Naive B cell (primary cell): ENCODE data around the gene FASN. TPM values are rescaled to one million over a fixed set of nuclear protein-coding genes. Genes with fewer than 3 reads are reported as not detected.

Experiments used
- ATAC-seq, 2 donors: fragments of 150-1000 bp; cut with Tn5 transposase; 2 replicates each; pipeline ENCODE4 v1.10.0; 2021; ENCODE audit warnings: low read depth in 2 of 2, mild to moderate bottlenecking in 2 of 2, moderate library complexity in 2 of 2
- DNase-seq: peaks from one replicate; pipeline ENCODE4 v3.0.0; 2022
- H3K27ac Mint-ChIP-seq, 6 donors: one replicate each; pipeline ENCODE4 v1.8.0; 2020 to 2022; ENCODE audit warnings: mild to moderate bottlenecking in 6 of 6, mixed read lengths in 6 of 6, moderate library complexity in 5 of 6, inconsistent platforms in 2 of 6
- H3K27me3 Mint-ChIP-seq, 3 donors: one replicate each; pipeline ENCODE4 v1.8.0; 2021 to 2022; ENCODE audit warnings: mixed read lengths in 3 of 3, mild to moderate bottlenecking in 1 of 3
- H3K36me3 Mint-ChIP-seq, 2 donors: one replicate each; pipeline ENCODE4 v1.8.0; 2020 to 2022; ENCODE audit warnings: mixed read lengths in 2 of 2, inconsistent platforms in 1 of 2, mild to moderate bottlenecking in 1 of 2
- H3K4me1 Mint-ChIP-seq, 3 donors: one replicate each; pipeline ENCODE4 v1.8.0; 2020 to 2022; ENCODE audit warnings: mixed read lengths in 3 of 3, inconsistent platforms in 1 of 3, mild to moderate bottlenecking in 1 of 3, moderate library complexity in 1 of 3
- H3K4me3 Mint-ChIP-seq, 8 donors: one replicate each; pipeline ENCODE4 v1.8.0; 2020 to 2022; ENCODE audit warnings: mild to moderate bottlenecking in 8 of 8, mixed read lengths in 8 of 8, moderate library complexity in 8 of 8, inconsistent platforms in 2 of 8
- H3K9me3 Mint-ChIP-seq, 7 donors: one replicate each; pipeline ENCODE4 v1.8.0; 2020 to 2022; ENCODE audit warnings: mixed read lengths in 7 of 7, mild to moderate bottlenecking in 5 of 7, inconsistent platforms in 2 of 7, moderate library complexity in 1 of 7
- polyA plus RNA-seq, 6 donors: library from polyadenylated mRNA; unstranded; fragments of 300-500 nt; fragmentation: Illumina TruSeq; gene quantifications; one replicate each; pipeline ENCODE4 v1.2.3, GENCODE V29; 2021; ENCODE audit warnings: low read depth in 6 of 6

The FASN gene
- polyA plus RNA-seq, 6 donors from 2014 or later, result 0.05 to 0.75 (median 0.50) TPM; not detected in 1

DNA sequence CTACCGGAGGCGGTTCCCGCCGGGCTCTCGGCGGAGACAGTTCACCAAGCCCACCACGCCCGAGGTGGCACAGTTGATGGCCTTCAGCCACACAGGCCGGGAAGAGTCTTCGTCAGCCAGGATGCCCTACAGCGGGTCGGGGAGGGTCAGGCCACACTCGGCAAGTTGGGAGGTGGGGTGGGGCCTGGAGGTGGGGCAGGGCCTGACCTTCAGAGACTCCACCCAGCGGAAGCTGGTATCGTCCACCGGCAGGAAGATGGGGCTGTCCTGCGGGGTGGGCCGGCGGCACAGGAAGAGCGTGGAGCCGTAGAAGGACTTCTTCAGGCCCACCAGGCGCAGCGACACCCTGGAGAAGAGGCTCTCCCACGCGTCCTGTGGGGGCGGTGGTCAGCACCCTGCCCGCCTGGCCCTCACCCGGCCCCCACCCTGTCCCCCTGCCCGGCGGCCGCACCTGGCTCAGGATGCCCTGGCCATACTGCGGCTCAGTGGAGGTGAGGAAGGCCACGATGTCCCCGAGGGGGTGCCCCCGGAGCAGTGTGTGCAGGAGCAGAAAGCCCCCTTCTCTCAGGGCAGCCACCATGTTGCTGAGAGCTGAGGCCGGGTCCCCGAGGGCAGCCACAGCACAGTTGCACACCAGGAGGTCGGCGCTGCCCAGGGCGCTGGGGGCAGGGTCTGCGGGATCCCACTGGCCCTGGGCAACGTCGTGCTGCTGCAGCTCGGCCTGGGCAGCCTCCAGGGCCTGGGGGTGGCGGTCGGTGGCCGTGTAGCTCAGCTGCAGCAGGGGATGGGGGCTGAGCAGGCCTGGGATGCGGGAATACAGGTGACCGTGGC lies 12.8 kb downstream of the FASN start:
- DNase-seq (no peak), ATAC-seq (no peak)
- Mint-ChIP-seq H3K36me3 (no peaks in the 10 kb centered on the region), H3K27ac (no peak overlapping the region), H3K9me3 (no peaks in the 10 kb centered on the region), H3K4me3 (no peak overlapping the region), H3K27me3 (no peaks in the 10 kb centered on the region), H3K4me1 (no peaks in the 10 kb centered on the region)

DNA sequence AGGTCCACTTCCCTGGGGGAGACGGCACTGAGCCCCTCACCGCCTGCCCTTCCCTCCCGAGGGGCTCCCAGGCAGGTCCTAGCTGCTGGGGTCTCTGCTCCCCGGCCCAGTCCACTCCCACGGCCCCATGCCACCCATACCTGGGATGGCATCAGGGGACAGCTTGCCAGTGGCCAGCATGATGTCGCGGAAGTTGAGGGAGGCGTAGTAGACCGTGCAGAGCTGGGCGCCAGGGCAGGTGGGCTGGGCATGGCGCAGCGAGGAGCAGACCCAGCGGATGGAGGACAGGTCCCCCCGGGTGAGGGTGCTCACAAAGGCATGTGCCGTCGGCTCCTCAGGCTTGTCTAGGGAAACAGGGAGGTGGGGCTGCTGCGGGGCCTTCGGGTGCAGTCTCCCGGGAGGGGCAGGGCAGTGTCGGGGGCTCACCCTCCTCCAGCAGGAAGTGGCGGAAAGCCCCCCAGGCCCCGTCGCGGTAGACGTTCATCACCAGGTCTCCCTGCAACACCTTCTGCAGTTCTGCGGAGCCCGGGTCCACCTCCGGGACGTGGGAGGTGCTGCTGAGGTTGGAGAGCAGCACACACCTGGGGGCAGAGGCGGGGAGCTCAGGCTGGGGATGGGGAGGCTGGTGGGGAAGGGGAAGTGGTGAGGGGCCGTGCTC lies 13.5 kb downstream of the FASN start:
- no peak for ATAC-seq
- H3K36me3 Mint-ChIP-seq, result no peaks in the 10 kb centered on the region
- no peaks in the 10 kb centered on the region for H3K9me3 Mint-ChIP-seq
- H3K27me3 Mint-ChIP-seq, result no peaks in the 10 kb centered on the region
- no peak for DNase-seq
- H3K4me1 Mint-ChIP-seq, result no peaks in the 10 kb centered on the region
- no peak overlapping the region for H3K4me3 Mint-ChIP-seq
- no peak overlapping the region for H3K27ac Mint-ChIP-seq

DNA sequence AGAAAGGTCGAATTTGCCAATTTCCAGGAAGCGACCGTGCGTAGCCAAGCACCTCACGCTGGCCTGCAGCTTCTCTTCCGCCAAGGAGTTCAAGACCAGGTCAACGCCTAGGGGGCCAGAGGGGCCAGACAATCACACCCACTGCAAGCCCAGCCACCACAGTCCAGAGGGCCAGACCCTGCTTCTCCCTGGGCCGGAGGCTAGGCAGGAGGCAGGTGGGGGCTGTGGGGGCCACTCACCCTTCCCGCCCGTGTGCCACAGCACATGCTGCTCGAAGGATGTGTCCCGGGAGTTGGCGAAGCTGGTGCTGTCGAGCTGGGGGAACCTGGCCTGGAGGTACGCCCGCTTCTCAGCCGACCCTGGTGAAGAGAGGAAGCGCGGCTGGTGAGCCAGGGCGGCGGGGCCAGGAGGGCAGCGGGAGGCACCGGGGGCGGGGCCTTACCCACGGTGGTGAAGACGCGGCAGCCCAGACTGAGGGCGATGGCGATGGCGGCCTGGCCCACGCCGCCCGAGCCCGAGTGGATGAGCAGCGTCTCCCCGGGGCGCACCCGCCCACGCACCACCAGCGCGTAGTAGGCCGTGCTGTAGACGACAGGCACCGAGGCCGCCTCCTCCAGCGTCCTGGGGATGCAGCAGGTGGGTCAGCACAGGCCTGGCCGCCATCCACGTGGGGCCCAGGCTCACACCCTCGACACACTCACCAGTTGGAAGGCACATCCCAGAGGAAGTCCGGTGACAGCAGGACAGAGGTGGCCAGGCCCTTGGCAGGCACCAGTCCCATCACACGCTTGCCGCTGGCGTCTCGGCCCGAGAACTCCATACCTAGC lies 14.3 kb downstream of the FASN start:
- Mint-ChIP-seq H3K27ac (no peak overlapping the region), H3K36me3 (no peaks in the 10 kb centered on the region), H3K9me3 (no peaks in the 10 kb centered on the region), H3K4me3 (no peak overlapping the region), H3K4me1 (no peaks in the 10 kb centered on the region), H3K27me3 (no peaks in the 10 kb centered on the region)
- ATAC-seq (no peak), DNase-seq (no peak)

DNA sequence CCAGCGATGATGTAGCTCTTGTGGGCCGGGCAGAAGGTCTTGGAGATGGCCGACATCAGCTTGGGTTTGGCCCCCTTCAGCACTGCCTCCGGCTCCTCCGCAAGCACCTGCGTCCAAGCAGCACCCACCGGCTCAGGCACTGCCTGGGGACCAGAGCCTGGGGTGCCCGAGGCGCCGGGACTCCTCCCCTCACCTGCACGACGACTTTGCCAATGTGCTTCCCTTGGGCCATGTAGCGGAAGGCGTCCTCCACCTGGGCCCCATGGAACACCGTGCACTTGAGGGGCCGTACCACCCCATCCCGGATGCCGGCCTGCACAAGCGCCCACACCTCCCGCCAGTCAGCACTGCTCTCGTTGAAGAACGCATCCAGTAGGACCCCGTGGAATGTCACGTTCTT lies 15.0 kb downstream of the FASN start:
- Mint-ChIP-seq H3K9me3 (no peaks in the 10 kb centered on the region), H3K27ac (no peak overlapping the region), H3K4me3 (no peak overlapping the region), H3K27me3 (no peaks in the 10 kb centered on the region), H3K36me3 (no peaks in the 10 kb centered on the region), H3K4me1 (no peaks in the 10 kb centered on the region)
- no peak for DNase-seq
- ATAC-seq, result no peak

DNA sequence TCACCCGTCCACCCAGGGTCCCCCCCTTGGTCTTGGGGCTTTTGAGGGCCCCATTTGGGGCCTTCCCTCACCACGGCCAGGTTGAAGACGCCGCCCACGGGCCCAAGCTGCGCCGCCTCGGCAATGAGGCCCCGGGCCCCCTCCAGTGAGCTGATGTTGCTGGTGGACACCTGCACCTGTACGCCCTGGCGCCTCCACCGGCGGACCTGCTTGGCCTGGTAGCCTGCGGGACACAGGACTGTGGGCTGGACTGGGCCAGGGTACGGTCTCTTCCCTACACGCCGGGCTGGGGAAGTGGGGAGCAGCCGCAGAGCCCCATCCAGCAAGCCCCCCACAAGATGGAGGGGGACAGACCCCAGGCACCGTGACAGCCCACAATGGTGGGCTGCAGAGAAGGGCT lies 15.6 kb downstream of the FASN start:
- ATAC-seq (no peak), DNase-seq (no peak)
- no peaks in the 10 kb centered on the region for H3K27me3 Mint-ChIP-seq
- H3K36me3 Mint-ChIP-seq, result no peaks in the 10 kb centered on the region
- no peak overlapping the region for H3K27ac Mint-ChIP-seq
- no peaks in the 10 kb centered on the region for H3K9me3 Mint-ChIP-seq
- H3K4me3 Mint-ChIP-seq, result no peak overlapping the region
- H3K4me1 Mint-ChIP-seq, result no peaks in the 10 kb centered on the region

DNA sequence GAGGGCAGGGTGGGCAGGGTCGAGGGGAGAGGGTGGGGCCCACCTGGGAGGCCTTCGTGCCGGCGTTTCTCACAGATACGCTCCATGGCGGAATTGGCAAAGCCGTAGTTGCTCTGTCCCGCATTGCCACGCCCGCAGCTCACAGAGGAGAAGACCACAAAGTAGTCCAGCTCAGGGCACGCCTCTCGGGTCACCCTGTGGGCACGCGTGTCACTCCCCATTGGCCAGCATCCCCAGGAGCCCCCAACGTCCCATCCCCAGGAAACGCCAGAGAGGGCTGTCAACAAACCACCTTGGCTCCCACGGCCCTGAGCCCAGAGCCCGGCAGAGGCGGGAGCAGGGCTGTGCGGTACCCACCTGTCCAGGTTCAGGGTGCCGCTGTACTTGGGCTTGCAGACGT lies 16.1 kb downstream of the FASN start:
- Mint-ChIP-seq H3K27ac (no peak overlapping the region), H3K4me3 (no peak overlapping the region), H3K9me3 (no peaks in the 10 kb centered on the region), H3K36me3 (no peaks in the 10 kb centered on the region), H3K27me3 (no peaks in the 10 kb centered on the region), H3K4me1 (no peaks in the 10 kb centered on the region)
- ATAC-seq, result no peak
- DNase-seq, result no peak

DNA sequence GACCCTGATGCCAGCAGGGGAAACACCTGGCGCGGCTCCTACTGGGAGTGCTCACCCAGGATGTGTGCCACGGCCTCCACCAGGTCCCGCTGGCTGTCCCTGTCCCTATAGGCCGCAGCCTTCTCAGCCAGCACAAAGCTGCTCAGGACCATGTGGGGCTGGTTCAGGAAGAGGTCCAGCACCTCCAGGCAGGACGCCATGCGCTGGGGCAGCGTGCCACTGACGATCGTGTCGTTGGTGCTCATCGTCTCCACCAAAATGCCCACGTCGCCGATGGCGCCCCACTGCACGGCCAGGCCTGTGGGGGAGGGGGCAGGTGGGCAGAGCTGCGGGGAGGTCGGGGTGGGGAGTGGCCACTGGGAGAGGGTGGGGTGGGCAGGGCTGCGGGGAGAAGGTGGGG lies 16.5 kb downstream of the FASN start:
- Mint-ChIP-seq H3K4me3 (no peak overlapping the region), H3K4me1 (no peaks in the 10 kb centered on the region), H3K9me3 (no peaks in the 10 kb centered on the region), H3K27ac (no peak overlapping the region), H3K27me3 (no peaks in the 10 kb centered on the region), H3K36me3 (no peaks in the 10 kb centered on the region)
- ATAC-seq (no peak), DNase-seq (no peak)

DNA sequence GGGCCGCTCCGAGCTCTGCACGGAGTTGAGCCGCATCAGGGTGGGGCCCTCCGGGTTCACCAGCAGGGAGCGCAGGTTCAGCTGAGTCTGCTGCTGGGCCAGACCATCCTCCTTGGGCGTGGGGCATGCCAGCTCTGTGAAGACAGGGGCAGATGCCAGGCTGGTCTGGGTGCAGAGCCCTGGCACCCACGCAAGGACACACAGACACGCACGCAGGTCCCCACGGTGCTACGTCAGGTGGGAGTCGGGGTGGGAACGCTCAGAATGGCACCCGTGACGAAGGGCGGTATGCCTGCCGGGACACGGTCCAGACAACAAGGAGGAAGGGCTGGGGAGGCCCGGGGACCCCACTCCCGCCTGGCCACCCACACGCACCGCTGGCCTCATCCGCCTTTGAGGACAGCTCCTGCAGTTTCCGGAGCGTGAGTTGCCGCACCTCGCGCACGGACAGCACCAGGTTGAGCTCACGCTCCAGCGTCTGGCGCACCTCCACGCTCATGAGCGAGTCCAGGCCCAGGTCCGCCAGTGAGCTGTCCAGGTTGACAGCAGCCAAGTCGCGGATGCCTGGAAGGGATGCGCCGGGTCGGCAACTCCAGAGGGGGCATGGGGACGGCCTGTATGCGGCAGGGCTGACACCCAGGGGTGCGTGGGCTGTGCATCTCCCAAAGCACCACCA lies 17.1 kb downstream of the FASN start:
- H3K9me3 Mint-ChIP-seq, result no peaks in the 10 kb centered on the region
- no peak for DNase-seq
- no peak for ATAC-seq
- H3K36me3 Mint-ChIP-seq, result no peaks in the 10 kb centered on the region
- H3K27me3 Mint-ChIP-seq, result no peaks in the 10 kb centered on the region
- no peak overlapping the region for H3K27ac Mint-ChIP-seq
- no peaks in the 10 kb centered on the region for H3K4me1 Mint-ChIP-seq
- H3K4me3 Mint-ChIP-seq, result no peak overlapping the region

DNA sequence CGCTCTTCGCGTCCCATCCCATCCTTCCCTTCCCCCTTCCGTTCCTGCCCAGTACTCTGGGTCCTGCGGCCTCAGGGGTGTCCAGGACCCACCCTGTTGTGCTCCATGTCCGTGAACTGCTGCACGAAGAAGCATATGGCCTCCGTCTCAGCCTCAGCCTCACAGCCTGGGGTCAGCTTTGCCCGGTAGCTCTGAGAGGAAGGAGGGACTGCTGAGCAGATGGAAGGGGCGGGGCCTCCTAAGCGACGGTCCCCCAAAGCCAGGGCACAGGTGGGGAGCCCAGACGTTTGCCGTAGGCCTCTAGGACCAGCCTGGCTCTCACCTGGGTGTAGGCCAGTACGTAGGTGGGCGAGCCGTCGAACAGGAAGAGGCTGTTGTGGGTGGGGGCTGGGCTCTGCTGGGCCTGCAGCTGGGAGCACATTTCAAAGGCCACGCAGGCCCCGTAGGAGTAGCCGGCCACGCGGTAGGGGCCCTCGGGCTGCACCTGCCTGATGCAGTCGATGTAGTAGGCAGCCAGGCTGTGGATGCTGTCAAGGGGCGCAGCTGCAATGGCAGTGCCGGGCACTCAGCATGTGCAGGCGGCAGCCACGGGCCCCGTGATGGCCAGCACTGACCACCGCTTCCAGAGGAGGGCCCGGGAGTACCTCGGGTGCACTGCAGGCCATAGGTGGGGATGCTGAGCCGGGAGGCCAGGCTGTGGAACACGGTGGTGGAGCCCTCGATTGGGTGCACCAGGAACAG lies 17.8 kb downstream of the FASN start:
- ATAC-seq, result no peak

DNA sequence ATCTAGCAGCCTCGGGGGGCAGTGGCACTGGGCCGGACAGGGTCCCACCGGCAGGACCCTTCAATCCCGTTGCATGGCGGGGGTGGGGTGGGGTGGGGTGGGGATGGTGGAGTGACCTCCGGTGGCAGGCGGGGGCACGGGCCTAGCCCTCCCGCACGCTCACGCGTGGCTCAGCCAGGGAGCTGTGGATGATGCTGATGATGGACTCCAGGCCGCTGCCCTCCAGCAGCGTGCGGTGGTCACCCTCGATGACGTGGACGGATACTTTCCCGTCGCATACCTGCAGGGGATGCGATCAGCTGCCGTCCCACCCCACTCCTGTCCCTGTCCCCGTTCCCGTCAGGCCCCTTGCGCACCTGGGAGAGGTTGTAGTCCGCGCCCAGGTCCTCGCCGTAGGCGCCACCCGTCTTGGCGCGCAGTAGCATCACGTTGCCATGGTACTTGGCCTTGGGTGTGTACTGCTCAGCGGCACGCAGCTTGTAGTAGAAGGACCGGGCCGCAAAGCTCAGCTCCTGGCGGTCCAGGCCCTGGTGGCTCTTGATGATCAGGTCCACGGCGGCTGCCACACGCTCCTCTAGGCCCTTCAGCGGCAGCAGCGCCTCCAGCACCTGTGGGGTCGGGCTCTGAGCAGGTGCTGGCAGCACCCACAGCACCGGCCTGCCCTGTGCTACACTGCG lies 18.9 kb downstream of the FASN start:
- H3K27ac Mint-ChIP-seq, result no peak overlapping the region
- no peaks in the 10 kb centered on the region for H3K4me1 Mint-ChIP-seq
- H3K4me3 Mint-ChIP-seq, result no peak overlapping the region
- DNase-seq (no peak), ATAC-seq (no peak)
- H3K9me3 Mint-ChIP-seq, result no peaks in the 10 kb centered on the region
- no peaks in the 10 kb centered on the region for H3K36me3 Mint-ChIP-seq
- no peaks in the 10 kb centered on the region for H3K27me3 Mint-ChIP-seq

More for the DNA sequence above, 17.8 kb downstream of the FASN start:
- Mint-ChIP-seq H3K36me3 (no peaks in the 10 kb centered on the region), H3K4me3 (no peak overlapping the region), H3K4me1 (no peaks in the 10 kb centered on the region), H3K9me3 (no peaks in the 10 kb centered on the region), H3K27ac (no peak overlapping the region), H3K27me3 (no peaks in the 10 kb centered on the region)
- no peak for DNase-seq

DNA sequence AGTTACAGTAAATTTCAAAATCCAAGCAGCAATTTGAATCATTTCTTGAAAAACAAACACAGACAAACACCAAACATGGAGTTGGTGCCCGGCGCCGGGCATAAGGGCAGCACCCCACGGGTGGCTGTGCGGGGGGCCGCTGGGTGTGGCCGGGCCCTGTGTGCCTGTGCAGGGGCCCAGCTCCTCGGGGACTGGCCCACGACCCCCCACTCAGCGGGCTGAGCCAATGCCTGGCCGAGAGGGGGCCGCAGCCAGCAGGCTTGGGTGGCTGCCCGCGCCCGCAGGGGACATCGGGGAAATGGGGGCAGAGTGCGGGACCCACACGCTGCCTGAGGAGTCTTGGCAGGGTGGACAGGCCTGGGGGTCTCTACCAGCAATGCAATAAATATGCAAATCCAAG lies 19.6 kb downstream of the FASN start:
- Mint-ChIP-seq H3K4me1 (no peaks in the 10 kb centered on the region), H3K27me3 (no peaks in the 10 kb centered on the region), H3K4me3 (no peak overlapping the region), H3K36me3 (no peaks in the 10 kb centered on the region), H3K27ac (peak overlapping the region in 1 of 6 donors; percentile 14), H3K9me3 (no peaks in the 10 kb centered on the region)
- DNase-seq, result no peak
- no peak for ATAC-seq

DNA sequence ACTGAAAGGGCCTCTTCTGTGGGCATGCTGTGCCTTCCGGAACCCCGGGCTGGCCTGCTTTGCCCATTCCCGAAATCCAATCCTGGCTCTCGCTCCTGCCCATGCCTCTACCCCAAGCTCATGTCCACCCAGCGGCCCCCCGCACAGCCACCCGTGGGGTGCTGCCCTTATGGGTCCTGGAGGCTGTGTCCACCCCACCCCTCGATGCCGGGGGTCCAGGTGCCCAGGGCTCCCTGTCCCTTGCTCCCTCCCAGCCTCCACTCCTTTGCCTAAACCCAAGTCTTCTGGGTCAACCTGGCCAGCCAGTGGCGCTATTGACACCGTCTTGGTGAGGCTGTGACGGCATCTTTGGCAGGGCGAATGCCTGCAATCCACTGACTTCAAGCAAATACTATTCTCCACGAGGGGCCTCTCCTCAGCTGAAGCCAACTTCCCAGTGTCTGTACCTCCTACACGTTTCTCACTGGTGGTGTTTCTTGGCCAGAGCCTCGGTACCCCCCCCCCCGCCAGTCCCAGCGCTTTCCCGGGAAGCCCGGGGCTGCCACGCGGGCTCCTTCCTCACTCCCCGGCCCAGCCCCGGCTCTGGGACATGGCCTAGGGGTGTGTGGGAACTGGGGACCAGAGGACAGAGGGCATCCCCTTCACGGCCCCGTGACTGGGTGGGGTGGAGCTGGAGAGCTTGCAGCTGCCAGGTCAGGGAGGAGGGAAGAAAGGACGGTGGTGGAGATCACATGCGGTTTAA lies 20.2 kb downstream of the FASN start:
- Mint-ChIP-seq H3K9me3 (no peaks in the 10 kb centered on the region), H3K36me3 (no peaks in the 10 kb centered on the region), H3K4me3 (no peak overlapping the region), H3K27ac (peak overlapping the region in 1 of 6 donors; percentile 14), H3K4me1 (no peaks in the 10 kb centered on the region), H3K27me3 (no peaks in the 10 kb centered on the region)
- ATAC-seq (no peak), DNase-seq (no peak)
